CD4-positive, CD25-positive, alpha-beta regulatory T cell (primary cell): ENCODE data around the gene CACNA1H. TPM values are rescaled to one million over a fixed set of nuclear protein-coding genes. Genes with fewer than 3 reads are reported as not detected.

Source experiments
- ATAC-seq, 2 donors: fragments of 150-1000 bp; cut with Tn5 transposase; one replicate each; pipeline ENCODE4 v1.10.0; 2021; ENCODE audit warnings: low read depth in 2 of 2, moderate number of reproducible peaks in 2 of 2, moderate library complexity in 1 of 2
- DNase-seq, 3 donors: peaks; one replicate each; pipeline versions ENCODE4 v3.0.0 to v3.0.0-alpha.2; 2012 to 2022; ENCODE audit warnings: mixed read lengths in 1 of 3
- H3K27ac ChIP-seq: one replicate; pipeline ENCODE4 v1.7.0; 2013; ENCODE audit warnings: mild to moderate bottlenecking, low read length; ENCODE audit not compliant: insufficient read depth, poor library complexity, severe bottlenecking
- H3K27me3 ChIP-seq: one replicate; pipeline ENCODE4 v1.7.0; 2013; ENCODE audit warnings: low read length; ENCODE audit not compliant: control insufficient read depth, insufficient read depth
- H3K36me3 ChIP-seq: one replicate; pipeline ENCODE4 v1.7.0; 2013; ENCODE audit warnings: mild to moderate bottlenecking, low read length, moderate library complexity; ENCODE audit not compliant: control insufficient read depth, insufficient read depth
- H3K4me1 ChIP-seq: 2 replicates; pipeline ENCODE4 v1.7.0; 2013; ENCODE audit warnings: mild to moderate bottlenecking, low read length; ENCODE audit not compliant: insufficient read depth, control insufficient read depth, poor library complexity, severe bottlenecking
- H3K4me3 ChIP-seq: one replicate; pipeline ENCODE4 v1.7.0; 2013; ENCODE audit warnings: low read depth, mild to moderate bottlenecking, low read length, moderate library complexity
- H3K9me3 ChIP-seq, 2 experiments: 1 replicate in 1 of 2; 2 replicates in 1 of 2; pipeline ENCODE4 v1.7.0; 2013; ENCODE audit warnings: low read length in 2 of 2, mild to moderate bottlenecking in 1 of 2, moderate library complexity in 1 of 2; ENCODE audit not compliant: control insufficient read depth in 2 of 2
- H3K27ac Mint-ChIP-seq, 3 donors: one replicate each; pipeline ENCODE4 v1.8.0; 2020 to 2022; ENCODE audit warnings: mild to moderate bottlenecking in 3 of 3, mixed read lengths in 3 of 3, moderate library complexity in 2 of 3
- H3K27me3 Mint-ChIP-seq: one replicate; pipeline ENCODE4 v1.8.0; 2022; ENCODE audit warnings: mild to moderate bottlenecking, mixed read lengths
- H3K36me3 Mint-ChIP-seq: one replicate; pipeline ENCODE4 v1.8.0; 2020; ENCODE audit warnings: mixed read lengths
- H3K4me1 Mint-ChIP-seq, 4 donors: one replicate each; pipeline ENCODE4 v1.8.0; 2020 to 2022; ENCODE audit warnings: mixed read lengths in 4 of 4, mild to moderate bottlenecking in 1 of 4
- H3K4me3 Mint-ChIP-seq, 4 donors: one replicate each; pipeline ENCODE4 v1.8.0; 2020 to 2022; ENCODE audit warnings: mild to moderate bottlenecking in 4 of 4, mixed read lengths in 4 of 4, moderate library complexity in 3 of 4
- H3K9me3 Mint-ChIP-seq, 7 donors: one replicate each; pipeline ENCODE4 v1.8.0; 2020 to 2022; ENCODE audit warnings: mixed read lengths in 7 of 7, mild to moderate bottlenecking in 3 of 7, moderate library complexity in 2 of 7
- polyA plus RNA-seq, 4 donors: library from polyadenylated mRNA; unstranded; fragments of 300-500 nt; fragmentation: Illumina TruSeq; gene quantifications; one replicate each; pipeline ENCODE4 v1.2.3, GENCODE V29; 2021
- total RNA-seq: library from RNA; stranded (reverse); gene quantifications from one replicate; pipeline ENCODE4 v1.2.3, GENCODE V29; 2022

The CACNA1H gene
- total and polyA plus RNA-seq, 5 donors from 2014 or later = 0.37 to 4.2 (median 0.50) TPM; not detected in 1

DNA sequence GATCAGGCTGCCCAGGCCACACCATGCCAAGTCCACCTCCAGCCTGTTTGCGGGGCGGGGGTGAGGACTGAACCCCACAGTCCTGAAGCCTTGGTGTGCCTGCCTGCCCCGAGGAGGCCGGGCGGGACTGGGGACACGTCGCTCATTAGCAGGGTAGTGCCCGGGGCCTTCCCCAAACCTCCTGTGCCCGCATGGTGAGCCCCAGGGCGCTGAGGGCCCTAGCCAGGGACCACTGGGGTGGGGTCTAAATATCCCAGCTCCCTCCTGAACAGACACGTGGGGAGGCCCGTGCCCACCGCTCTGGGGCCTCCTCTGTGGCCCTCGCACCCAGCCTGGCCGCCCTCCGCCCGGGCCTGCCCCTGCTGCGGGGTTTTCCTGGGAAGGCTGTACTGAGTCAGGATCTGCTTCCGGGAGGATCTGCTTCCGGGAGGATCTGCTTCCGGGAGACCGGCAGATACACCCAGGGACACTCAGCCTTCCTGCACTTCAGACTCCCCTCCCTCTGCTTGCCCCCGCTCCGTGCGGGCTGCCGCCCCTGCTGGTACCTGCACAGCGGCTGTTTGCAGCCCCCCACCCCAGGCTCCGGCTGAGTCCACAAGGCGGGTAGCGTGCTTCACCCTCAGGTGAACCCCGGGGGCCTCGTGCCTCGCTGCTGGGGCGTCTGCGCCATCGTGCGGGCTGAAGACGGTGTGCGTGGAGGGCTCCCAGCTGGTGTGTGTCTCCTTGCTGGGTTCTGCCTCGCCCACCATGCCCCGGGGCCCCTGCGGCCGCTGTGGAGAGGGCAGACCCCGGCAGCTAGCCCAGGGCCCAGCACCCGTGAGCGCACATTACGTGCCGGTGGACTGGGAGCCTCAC is 23.6 kb upstream of the CACNA1H start:
- H3K36me3 ChIP-seq = no peaks in the 10 kb centered on the region
- Mint-ChIP-seq H3K4me1 (no peaks in the 10 kb centered on the region), H3K27ac (no peak overlapping the region), H3K4me3 (no peak overlapping the region), H3K27me3 (no peaks in the 10 kb centered on the region), H3K9me3 (no peaks in the 10 kb centered on the region), H3K36me3 (no peaks in the 10 kb centered on the region)
- H3K9me3 ChIP-seq = no peaks in the 10 kb centered on the region
- H3K4me1 ChIP-seq = no peaks in the 10 kb centered on the region
- H3K27me3 ChIP-seq = no peaks in the 10 kb centered on the region
- no peak overlapping the region for H3K4me3 ChIP-seq
- no peak for DNase-seq
- ATAC-seq = no peak
- no peak overlapping the region for H3K27ac ChIP-seq

GRCh38 chr16:1130382-1130781 is 22.5 kb upstream of the CACNA1H start:
- H3K27ac ChIP-seq = no peak overlapping the region
- H3K4me3 ChIP-seq = no peak overlapping the region
- DNase-seq (no peak), ATAC-seq (no peak)
- H3K4me1 Mint-ChIP-seq = no peaks in the 10 kb centered on the region
- H3K4me3 Mint-ChIP-seq = no peak overlapping the region
- no peaks in the 10 kb centered on the region for H3K36me3 Mint-ChIP-seq
- H3K9me3 Mint-ChIP-seq = no peaks in the 10 kb centered on the region
- H3K4me1 ChIP-seq = no peaks in the 10 kb centered on the region
- H3K36me3 ChIP-seq = no peaks in the 10 kb centered on the region
- H3K9me3 ChIP-seq = no peaks in the 10 kb centered on the region
- no peaks in the 10 kb centered on the region for H3K27me3 Mint-ChIP-seq
- no peaks in the 10 kb centered on the region for H3K27me3 ChIP-seq
- H3K27ac Mint-ChIP-seq = no peak overlapping the region

DNA sequence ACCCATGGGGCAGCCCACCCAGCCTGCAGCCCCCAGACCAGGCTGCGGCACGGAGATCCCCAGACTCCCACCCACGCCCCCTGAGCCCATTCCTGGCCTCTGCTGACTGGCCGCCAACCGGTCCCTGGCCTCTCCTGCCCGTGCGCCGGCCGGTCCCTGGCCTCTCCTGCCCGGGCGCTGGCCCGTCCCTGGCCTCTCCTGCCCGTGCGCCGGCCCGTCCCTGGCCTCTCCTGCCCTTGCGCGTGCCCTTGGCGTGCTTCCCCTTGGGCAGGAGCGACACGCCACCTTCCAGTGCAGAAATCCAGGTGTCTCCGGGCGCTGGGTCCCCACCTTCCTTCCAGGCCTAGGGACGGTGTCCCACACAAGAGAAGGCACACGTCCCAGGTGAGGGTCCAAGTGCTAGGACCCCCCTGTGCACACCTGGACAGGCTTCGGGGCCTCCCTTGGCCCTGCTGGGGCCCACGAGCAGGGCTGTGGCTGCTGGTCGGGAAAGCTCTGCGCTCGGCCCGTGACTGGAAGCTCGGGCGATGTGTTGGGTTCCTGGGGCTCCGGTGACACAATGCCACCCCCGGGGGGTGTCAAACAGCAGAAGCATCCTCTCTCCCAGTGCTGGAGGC is 21.4 kb upstream of the CACNA1H start:
- H3K4me1 Mint-ChIP-seq = no peaks in the 10 kb centered on the region
- no peaks in the 10 kb centered on the region for H3K9me3 ChIP-seq
- no peaks in the 10 kb centered on the region for H3K27me3 ChIP-seq
- H3K4me1 ChIP-seq = no peaks in the 10 kb centered on the region
- no peaks in the 10 kb centered on the region for H3K36me3 ChIP-seq
- no peak for ATAC-seq
- no peak overlapping the region for H3K4me3 ChIP-seq
- no peaks in the 10 kb centered on the region for H3K27me3 Mint-ChIP-seq
- no peak overlapping the region for H3K4me3 Mint-ChIP-seq
- no peaks in the 10 kb centered on the region for H3K36me3 Mint-ChIP-seq
- no peak overlapping the region for H3K27ac Mint-ChIP-seq
- no peak overlapping the region for H3K27ac ChIP-seq
- DNase-seq = no peak
- H3K9me3 Mint-ChIP-seq = no peaks in the 10 kb centered on the region

DNA sequence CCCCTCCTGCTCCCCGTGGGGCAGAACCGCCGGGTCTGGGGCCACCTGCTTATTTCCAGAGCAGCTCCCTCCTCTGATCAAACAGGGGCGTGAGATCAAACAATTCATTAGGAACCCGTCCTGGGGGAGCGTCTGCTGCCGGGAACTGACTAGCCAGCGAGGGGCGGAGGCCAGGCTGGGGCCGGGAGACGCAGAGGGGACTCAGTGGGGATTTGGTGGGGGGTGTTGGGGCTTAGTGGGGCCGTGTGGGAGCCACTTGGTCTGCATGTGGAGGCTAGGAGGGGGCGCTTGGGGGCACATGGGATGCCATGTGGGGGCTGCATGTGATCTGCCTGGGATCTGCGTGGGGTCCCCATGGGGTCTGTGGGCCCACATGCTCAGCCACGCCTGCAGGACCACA is 20.5 kb upstream of the CACNA1H start:
- Histone ChIP-seq H3K36me3 (no peaks in the 10 kb centered on the region), H3K4me1 (no peaks in the 10 kb centered on the region), H3K9me3 (no peaks in the 10 kb centered on the region), H3K4me3 (no peak overlapping the region), H3K27me3 (no peaks in the 10 kb centered on the region), H3K27ac (no peak overlapping the region)
- no peak overlapping the region for H3K27ac Mint-ChIP-seq
- H3K36me3 Mint-ChIP-seq = no peaks in the 10 kb centered on the region
- no peak overlapping the region for H3K4me3 Mint-ChIP-seq
- H3K9me3 Mint-ChIP-seq = no peaks in the 10 kb centered on the region
- ATAC-seq = no peak
- DNase-seq = no peak
- H3K27me3 Mint-ChIP-seq = no peaks in the 10 kb centered on the region
- no peaks in the 10 kb centered on the region for H3K4me1 Mint-ChIP-seq

GRCh38 chr16:1133271-1133670 is 19.6 kb upstream of the CACNA1H start:
- Histone ChIP-seq H3K27ac (no peak overlapping the region), H3K27me3 (no peaks in the 10 kb centered on the region), H3K9me3 (no peaks in the 10 kb centered on the region), H3K4me1 (no peaks in the 10 kb centered on the region), H3K4me3 (no peak overlapping the region), H3K36me3 (no peaks in the 10 kb centered on the region)
- ATAC-seq (no peak), DNase-seq (no peak)
- no peaks in the 10 kb centered on the region for H3K4me1 Mint-ChIP-seq
- H3K36me3 Mint-ChIP-seq = no peaks in the 10 kb centered on the region
- H3K27me3 Mint-ChIP-seq = no peaks in the 10 kb centered on the region
- no peaks in the 10 kb centered on the region for H3K9me3 Mint-ChIP-seq
- no peak overlapping the region for H3K27ac Mint-ChIP-seq
- H3K4me3 Mint-ChIP-seq = no peak overlapping the region

DNA sequence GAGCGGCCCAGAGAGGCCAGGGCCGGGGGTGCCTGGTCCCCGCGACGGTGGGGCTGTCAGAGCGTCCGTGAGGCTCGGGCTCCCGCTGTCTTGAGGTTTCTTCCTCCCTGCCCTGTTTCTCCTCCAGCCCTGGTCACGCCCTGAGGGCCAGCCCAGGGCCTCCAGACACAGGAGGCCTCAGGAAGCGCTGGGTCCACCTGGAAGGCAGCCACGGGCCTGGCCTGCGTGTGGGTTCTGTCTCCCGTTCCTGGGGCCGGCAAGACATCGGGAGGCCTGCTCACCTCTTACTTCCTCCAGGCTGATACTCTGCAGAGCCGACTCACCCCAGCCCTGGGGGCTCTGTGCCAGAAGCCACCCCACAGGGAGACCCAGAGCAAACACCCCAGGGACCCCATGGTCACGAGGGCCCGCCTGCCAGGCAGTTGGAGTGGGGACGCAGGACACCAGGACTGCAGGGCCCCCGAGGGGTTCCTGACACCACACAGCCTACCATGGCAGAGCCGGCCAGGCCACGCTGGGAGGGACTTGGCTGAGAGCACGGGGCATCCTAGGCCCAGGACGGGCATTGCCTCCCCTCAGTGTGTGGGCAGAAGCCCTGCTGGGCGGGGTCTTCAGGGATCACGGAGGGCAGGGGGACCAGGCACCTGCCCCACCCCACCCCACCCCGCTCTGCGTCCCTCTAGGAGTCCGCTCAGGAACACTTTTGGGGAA is 18.9 kb upstream of the CACNA1H start:
- peaks cover 2% of the 10 kb centered on the region for H3K27me3 Mint-ChIP-seq
- no peak for ATAC-seq
- no peaks in the 10 kb centered on the region for H3K9me3 Mint-ChIP-seq

GRCh38 chr16:1134776-1135458 is 18.0 kb upstream of the CACNA1H start:
- H3K4me1 Mint-ChIP-seq = no peaks in the 10 kb centered on the region
- ATAC-seq (no peak), DNase-seq (no peak)
- peaks cover 4% of the 10 kb centered on the region for H3K27me3 Mint-ChIP-seq
- Histone ChIP-seq H3K27me3 (no peaks in the 10 kb centered on the region), H3K4me3 (no peak overlapping the region), H3K9me3 (no peaks in the 10 kb centered on the region), H3K36me3 (no peaks in the 10 kb centered on the region), H3K27ac (no peak overlapping the region), H3K4me1 (no peaks in the 10 kb centered on the region)
- H3K36me3 Mint-ChIP-seq = no peaks in the 10 kb centered on the region
- no peaks in the 10 kb centered on the region for H3K9me3 Mint-ChIP-seq
- H3K27ac Mint-ChIP-seq = no peak overlapping the region
- H3K4me3 Mint-ChIP-seq = no peak overlapping the region

More for the DNA sequence above, 18.9 kb upstream of the CACNA1H start:
- H3K4me3 Mint-ChIP-seq = no peak overlapping the region
- Histone ChIP-seq H3K27ac (no peak overlapping the region), H3K4me1 (no peaks in the 10 kb centered on the region), H3K27me3 (no peaks in the 10 kb centered on the region), H3K4me3 (no peak overlapping the region), H3K36me3 (no peaks in the 10 kb centered on the region), H3K9me3 (no peaks in the 10 kb centered on the region)
- H3K4me1 Mint-ChIP-seq = no peaks in the 10 kb centered on the region
- no peak for DNase-seq
- H3K27ac Mint-ChIP-seq = no peak overlapping the region
- H3K36me3 Mint-ChIP-seq = no peaks in the 10 kb centered on the region
